ENCODE data around the gene BIN2. TPM values are rescaled to one million over a fixed set of nuclear protein-coding genes. Genes with fewer than 3 reads are reported as not detected.

The BIN2 gene
- total RNA-seq, 1 experiment from 2014 or later, result 0.39 TPM

DNA sequence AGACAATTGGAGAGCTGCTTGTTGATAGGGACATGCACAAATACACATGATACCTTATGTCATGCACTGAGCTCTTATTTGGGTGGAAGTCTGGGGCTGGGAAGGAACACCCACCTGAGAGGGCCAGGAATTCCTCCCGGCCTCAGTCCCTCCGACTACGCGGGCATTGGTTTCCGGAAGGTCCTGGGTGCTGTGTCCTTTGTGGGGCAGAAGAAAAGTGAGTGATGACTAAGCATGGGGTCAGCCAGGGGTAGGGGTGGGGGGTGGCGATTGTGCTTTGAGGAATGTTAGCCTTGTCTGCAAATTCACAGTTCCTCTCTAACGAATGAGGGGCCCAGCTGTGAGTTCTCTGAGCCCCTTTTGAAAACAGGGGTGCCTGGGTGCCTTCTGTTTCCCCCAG is 21.7 kb upstream of the BIN2 start:
- H3K27me3 ChIP-seq (ENCODE audit: control insufficient read depth, insufficient read depth, low read length), result no peaks in the 10 kb centered on the region
- TF ChIP-seq, protein P1, sequence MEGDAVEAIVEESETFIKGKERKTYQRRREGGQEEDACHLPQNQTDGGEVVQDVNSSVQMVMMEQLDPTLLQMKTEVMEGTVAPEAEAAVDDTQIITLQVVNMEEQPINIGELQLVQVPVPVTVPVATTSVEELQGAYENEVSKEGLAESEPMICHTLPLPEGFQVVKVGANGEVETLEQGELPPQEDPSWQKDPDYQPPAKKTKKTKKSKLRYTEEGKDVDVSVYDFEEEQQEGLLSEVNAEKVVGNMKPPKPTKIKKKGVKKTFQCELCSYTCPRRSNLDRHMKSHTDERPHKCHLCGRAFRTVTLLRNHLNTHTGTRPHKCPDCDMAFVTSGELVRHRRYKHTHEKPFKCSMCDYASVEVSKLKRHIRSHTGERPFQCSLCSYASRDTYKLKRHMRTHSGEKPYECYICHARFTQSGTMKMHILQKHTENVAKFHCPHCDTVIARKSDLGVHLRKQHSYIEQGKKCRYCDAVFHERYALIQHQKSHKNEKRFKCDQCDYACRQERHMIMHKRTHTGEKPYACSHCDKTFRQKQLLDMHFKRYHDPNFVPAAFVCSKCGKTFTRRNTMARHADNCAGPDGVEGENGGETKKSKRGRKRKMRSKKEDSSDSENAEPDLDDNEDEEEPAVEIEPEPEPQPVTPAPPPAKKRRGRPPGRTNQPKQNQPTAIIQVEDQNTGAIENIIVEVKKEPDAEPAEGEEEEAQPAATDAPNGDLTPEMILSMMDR (IDR thresholded peaks at IDR 0.05), result no peak
- TF ChIP-seq SIN3A (IDR thresholded peaks at IDR 0.05; ENCODE audit: borderline replicate concordance, insufficient read depth, low read depth, low read length) (no peak), POLR2AphosphoS5 (IDR thresholded peaks at IDR 0.05; ENCODE audit: low read depth, low read length) (no peak), TCF7L2 (IDR thresholded peaks at IDR 0.05; ENCODE audit: low read depth, low read length) (no peak)
- in situ Hi-C loops (cut with HindIII; ENCODE audit: low pct_unique_long_range_greater_than_20kb, low sequenced_read_pairs), result no loop called here
- no TSS peak for BruUV-seq (replicated peaks)
- intact Hi-C loops (cut with micrococcal nuclease; ENCODE audit: unreplicated experiment), result no loop called here
- H3K27ac ChIP-seq (ENCODE audit: low read length), result no peak overlapping the region
- no peaks in the 10 kb centered on the region for H3K4me1 ChIP-seq (ENCODE audit: control insufficient read depth, insufficient read depth, low read length)
- ChIA-PET CTCF (no interaction called here), POLR2A (no interaction called here)
- no peak for DNase-seq (ENCODE audit: low read depth, low spot score)
- no peaks in the 10 kb centered on the region for H3K9me3 ChIP-seq (ENCODE audit: control insufficient read depth, insufficient read depth, low read depth, low read length)
- ATAC-seq, result no peak
- H3K4me3 ChIP-seq (ENCODE audit: low read depth in 2 of 2, low read length in 2 of 2), result no peak overlapping the region
- H3K36me3 ChIP-seq (ENCODE audit: control insufficient read depth, insufficient read depth, low read length), result no peaks in the 10 kb centered on the region

DNA sequence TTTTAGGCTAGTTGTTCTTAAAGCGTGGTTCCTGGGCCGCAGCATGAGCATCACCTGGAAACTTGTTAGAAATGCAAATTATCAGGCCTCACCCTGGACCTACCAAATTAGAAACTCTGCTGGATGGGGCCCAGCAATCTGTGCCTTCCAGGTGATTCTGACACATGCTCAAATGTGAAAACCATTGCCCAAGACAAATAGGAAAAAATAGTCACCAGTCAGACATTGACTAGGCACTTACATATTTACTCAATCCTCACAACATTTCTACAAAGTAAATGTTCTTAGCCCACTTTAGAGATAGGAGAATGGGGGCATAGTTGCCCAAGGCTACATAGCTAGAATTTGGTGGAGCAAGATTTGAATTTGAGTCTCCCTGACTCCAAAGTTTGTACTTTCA is 19.2 kb upstream of the BIN2 start:
- H3K27me3 ChIP-seq (ENCODE audit: control insufficient read depth, insufficient read depth, low read length), result no peaks in the 10 kb centered on the region
- no peak overlapping the region for H3K27ac ChIP-seq (ENCODE audit: low read length)
- no peak for DNase-seq (ENCODE audit: low read depth, low spot score)
- no peaks in the 10 kb centered on the region for H3K36me3 ChIP-seq (ENCODE audit: control insufficient read depth, insufficient read depth, low read length)
- H3K4me3 ChIP-seq (ENCODE audit: low read depth in 2 of 2, low read length in 2 of 2), result no peak overlapping the region
- ChIA-PET CTCF (no interaction called here), POLR2A (no interaction called here)
- BruUV-seq (replicated peaks), result no TSS peak
- in situ Hi-C loops (cut with HindIII; ENCODE audit: low pct_unique_long_range_greater_than_20kb, low sequenced_read_pairs), result no loop called here
- intact Hi-C loops (cut with micrococcal nuclease; ENCODE audit: unreplicated experiment), result loop anchor here (5.0 kb wide), 1 partner anchor 76 kb away; no protein-coding TSS in a partner anchor
- no peak for ATAC-seq
- TF ChIP-seq SIN3A (IDR thresholded peaks at IDR 0.05; ENCODE audit: borderline replicate concordance, insufficient read depth, low read depth, low read length) (no peak), TCF7L2 (IDR thresholded peaks at IDR 0.05; ENCODE audit: low read depth, low read length) (no peak), POLR2AphosphoS5 (IDR thresholded peaks at IDR 0.05; ENCODE audit: low read depth, low read length) (no peak)
- TF ChIP-seq, protein P1 (IDR thresholded peaks at IDR 0.05), result no peak
- TF ChIP-seq, protein P2, sequence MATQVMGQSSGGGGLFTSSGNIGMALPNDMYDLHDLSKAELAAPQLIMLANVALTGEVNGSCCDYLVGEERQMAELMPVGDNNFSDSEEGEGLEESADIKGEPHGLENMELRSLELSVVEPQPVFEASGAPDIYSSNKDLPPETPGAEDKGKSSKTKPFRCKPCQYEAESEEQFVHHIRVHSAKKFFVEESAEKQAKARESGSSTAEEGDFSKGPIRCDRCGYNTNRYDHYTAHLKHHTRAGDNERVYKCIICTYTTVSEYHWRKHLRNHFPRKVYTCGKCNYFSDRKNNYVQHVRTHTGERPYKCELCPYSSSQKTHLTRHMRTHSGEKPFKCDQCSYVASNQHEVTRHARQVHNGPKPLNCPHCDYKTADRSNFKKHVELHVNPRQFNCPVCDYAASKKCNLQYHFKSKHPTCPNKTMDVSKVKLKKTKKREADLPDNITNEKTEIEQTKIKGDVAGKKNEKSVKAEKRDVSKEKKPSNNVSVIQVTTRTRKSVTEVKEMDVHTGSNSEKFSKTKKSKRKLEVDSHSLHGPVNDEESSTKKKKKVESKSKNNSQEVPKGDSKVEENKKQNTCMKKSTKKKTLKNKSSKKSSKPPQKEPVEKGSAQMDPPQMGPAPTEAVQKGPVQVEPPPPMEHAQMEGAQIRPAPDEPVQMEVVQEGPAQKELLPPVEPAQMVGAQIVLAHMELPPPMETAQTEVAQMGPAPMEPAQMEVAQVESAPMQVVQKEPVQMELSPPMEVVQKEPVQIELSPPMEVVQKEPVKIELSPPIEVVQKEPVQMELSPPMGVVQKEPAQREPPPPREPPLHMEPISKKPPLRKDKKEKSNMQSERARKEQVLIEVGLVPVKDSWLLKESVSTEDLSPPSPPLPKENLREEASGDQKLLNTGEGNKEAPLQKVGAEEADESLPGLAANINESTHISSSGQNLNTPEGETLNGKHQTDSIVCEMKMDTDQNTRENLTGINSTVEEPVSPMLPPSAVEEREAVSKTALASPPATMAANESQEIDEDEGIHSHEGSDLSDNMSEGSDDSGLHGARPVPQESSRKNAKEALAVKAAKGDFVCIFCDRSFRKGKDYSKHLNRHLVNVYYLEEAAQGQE (IDR thresholded peaks at IDR 0.05; ENCODE audit: insufficient read depth in 1 of 2, low read depth in 2 of 2, low read length in 1 of 2), result no peak
- H3K4me1 ChIP-seq (ENCODE audit: control insufficient read depth, insufficient read depth, low read length), result no peaks in the 10 kb centered on the region
- H3K9me3 ChIP-seq (ENCODE audit: control insufficient read depth, insufficient read depth, low read depth, low read length), result no peaks in the 10 kb centered on the region

Data from Panc1 (cell line).